ENCODE results near the gene RAB23. TPM values are rescaled to one million over a fixed set of nuclear protein-coding genes. Genes with fewer than 3 reads are reported as not detected.

Gene RAB23
- total and polyA plus RNA-seq, 2 experiments from 2014 or later = 5.2 to 16.7 TPM

- no peaks in the 10 kb centered on the region for H3K9me3 Mint-ChIP-seq
- H4K20me1 ChIP-seq (replicated peaks; ENCODE audit: insufficient read depth) = no peaks in the 10 kb centered on the region
- no peaks in the 10 kb centered on the region for H3K4me1 ChIP-seq (ENCODE audit: insufficient read depth)
- no peak overlapping the region for H3K4me3 ChIP-seq
- H3K27ac ChIP-seq (ENCODE audit: low read depth) = no peak overlapping the region
- no peak for DNase-seq (ENCODE audit: low spot score)
- H3K4me2 ChIP-seq = no peak overlapping the region
- no peak for TF ChIP-seq CREB1 (CRISPR knock-in tag; IDR thresholded peaks at IDR 0.05; ENCODE audit: low read depth)
- no peak for TF ChIP-seq ZNF114 (CRISPR knock-in tag; IDR thresholded peaks at IDR 0.05)
- TF ChIP-seq CTCF (conservative IDR thresholded peaks at IDR 0.05; ENCODE audit: low read depth in 2 of 2) = no peak
- no peak for TF ChIP-seq ZNF331 (CRISPR knock-in tag; IDR thresholded peaks at IDR 0.05; ENCODE audit: low read depth)
- no peak for TF ChIP-seq REST (IDR thresholded peaks at IDR 0.05; ENCODE audit: unreplicated experiment)
- TF ChIP-seq NANOG (IDR thresholded peaks at IDR 0.05; ENCODE audit: borderline replicate concordance) = no peak
- no peak for TF ChIP-seq EZH2phosphoT487 (IDR thresholded peaks at IDR 0.05; ENCODE audit: unreplicated experiment)
- TF ChIP-seq STAT1 (IDR thresholded peaks at IDR 0.05; ENCODE audit: unreplicated experiment) = no peak
- TF ChIP-seq EZH2 (IDR thresholded peaks at IDR 0.05; ENCODE audit: low read depth, unreplicated experiment) = no peak
- TF ChIP-seq ETS1 (IDR thresholded peaks at IDR 0.05) = no peak
- no peak for TF ChIP-seq POLR2AphosphoS5 (IDR thresholded peaks at IDR 0.05; ENCODE audit: low read depth)
- no peak for TF ChIP-seq ZNF462 (CRISPR knock-in tag; IDR thresholded peaks at IDR 0.05)
- no peak for TF ChIP-seq JUNB (IDR thresholded peaks at IDR 0.05; ENCODE audit: unreplicated experiment)
- H2AFZ ChIP-seq = no peak overlapping the region
- no peaks in the 10 kb centered on the region for H3K27me3 ChIP-seq (ENCODE audit: insufficient read depth)
- H3K79me2 ChIP-seq (replicated peaks; ENCODE audit: insufficient read depth) = no peaks in the 10 kb centered on the region
- no peak for ATAC-seq
- no peak overlapping the region for H3K27ac Mint-ChIP-seq
- H3K36me3 Mint-ChIP-seq (ENCODE audit: low read depth) = peaks cover 4% of the 10 kb centered on the region; the same call in 1 of the 3 replicates
- no peaks in the 10 kb centered on the region for H3K9me2 ChIP-seq (ENCODE audit: insufficient read depth)
- H3K4me1 Mint-ChIP-seq = no peaks in the 10 kb centered on the region
- no peak overlapping the region for H3K4me3 Mint-ChIP-seq
- H3K27me3 Mint-ChIP-seq (ENCODE audit: insufficient read depth, low read depth, poor library complexity) = no peaks in the 10 kb centered on the region
- H3K36me3 ChIP-seq (ENCODE audit: insufficient read depth) = peaks cover 3% of the 10 kb centered on the region
- H3F3A ChIP-seq (replicated peaks; ENCODE audit: low read depth) = 0 out of 2 replicates have a peak, but pooled peaks cover 2% of the 10 kb centered on the region
Measured at GRCh38 chr6:57159127-57159526, 63.0 kb downstream of the RAB23 start.

All from GM23338 (cell line).